Right lung (tissue), 5 donors: Measurements from ENCODE around the gene PAK6. TPM values are rescaled to one million over a fixed set of nuclear protein-coding genes. Genes with fewer than 3 reads are reported as not detected.

Experiments
- DNase-seq, 2 donors: peaks; one replicate each; pipeline ENCODE4 v3.0.0-alpha.2; 2013
- polyA plus RNA-seq, 5 donors: library from polyadenylated mRNA; unstranded; fragments of 120-200 nt; gene quantifications; one replicate each; pipeline versions ENCODE4 v1.2.1 to v1.2.3, GENCODE V29; 2013; ENCODE audit warnings: inconsistent platforms in 1 of 5, low replicate concordance in 1 of 5; ENCODE audit not compliant: insufficient read length in 5 of 5, insufficient read depth in 1 of 5

PAK6 gene
- polyA plus RNA-seq, 5 donors, result 4.8 to 8.8 (median 6.0) TPM

DNA sequence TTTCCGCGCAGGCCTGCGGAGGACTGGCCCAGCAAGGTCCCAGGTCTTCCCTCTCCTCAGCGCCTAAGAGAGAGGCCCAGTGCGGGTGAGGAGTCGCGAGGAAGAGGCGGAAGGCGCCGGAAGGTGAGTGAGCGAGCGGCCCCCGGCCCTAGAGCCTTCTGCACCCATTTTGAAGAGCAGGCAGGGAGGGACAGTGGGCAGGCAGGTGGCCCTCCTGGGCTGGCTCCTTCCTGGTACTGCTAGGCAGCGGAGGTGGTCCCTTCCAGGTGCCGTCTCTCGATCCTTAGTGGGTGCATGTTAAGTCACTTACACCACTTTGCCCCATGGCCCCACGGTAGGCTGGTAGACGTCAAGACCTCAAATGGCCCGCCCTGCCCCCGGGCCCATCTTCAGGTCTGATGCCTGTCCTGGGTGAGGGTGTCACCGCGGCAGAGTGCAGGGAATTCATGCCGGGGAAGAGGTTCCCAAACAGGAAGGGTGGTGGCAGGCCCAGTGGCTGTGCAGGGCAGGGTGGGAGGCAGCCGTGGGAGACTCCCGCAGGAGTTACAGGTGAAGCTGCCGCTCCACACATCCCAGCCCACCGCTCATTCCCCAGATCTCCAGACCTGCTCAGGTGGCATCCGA, 14.4 kb downstream of the PAK6 start:
- DNase-seq, result no peak

- DNase-seq, result no peak
Observed at GRCh38 chr15:40254452-40254851, 15.6 kb downstream of the PAK6 start.

DNA sequence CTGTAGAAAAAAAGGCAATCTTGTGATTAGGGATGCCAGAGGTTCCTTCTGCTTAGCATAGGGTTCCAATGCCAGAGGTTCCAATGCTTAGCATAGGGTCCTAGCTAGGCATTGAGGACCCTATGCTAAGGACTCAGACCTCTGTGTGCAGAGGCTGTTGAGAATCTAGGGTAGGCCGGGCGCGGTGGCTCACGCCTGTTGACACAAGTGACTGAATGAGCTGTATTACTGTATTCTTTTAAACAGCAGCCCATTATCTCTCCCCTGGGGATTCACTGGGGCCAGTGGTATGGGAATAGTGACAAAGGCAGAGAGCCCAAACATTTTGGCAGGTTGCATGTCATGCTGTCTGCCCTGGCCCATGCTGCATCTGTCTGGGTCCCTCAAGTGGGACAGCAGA, 16.2 kb downstream of the PAK6 start:
- DNase-seq, result no peak

- DNase-seq, result no peak
Observed at GRCh38 chr15:40256638-40257235, 17.9 kb downstream of the PAK6 start.

DNA sequence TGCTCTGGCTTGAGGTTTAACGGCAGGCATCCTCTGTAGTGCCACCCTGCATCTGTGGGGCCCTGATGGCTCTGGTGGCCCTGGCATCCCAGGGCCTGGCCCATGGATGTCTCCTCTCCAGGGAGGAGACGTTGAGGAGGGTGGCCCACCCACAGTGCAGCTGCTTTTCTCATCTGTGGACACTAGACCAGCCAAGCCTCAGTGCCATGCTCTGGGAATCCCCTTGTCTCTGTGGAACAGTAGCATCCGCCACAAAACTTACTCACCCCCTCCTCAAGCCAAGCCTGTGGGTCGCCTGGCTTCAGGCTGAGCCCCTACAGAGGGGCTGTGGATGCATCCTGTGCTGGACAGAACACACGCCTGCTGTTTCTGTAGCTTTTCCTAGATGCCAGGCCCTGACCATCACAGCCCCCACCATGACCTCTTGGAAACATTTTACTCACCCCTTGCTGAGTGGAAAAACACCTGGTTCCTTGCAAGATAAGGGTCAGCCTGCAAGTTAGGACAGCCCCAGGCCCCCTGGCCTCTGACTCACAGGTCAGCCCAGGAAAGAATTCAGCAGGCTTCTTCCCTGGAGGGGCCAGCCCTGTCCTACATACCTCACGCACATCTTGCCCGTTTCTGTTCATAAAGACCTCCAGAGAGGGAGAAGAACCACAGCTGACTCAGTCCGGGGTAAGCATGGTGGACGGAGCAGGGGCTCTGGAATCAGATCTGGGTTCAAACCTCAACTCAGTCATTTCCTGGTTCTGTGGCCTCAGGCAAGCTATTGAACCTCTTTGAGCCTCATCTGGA, 19.0 kb downstream of the PAK6 start:
- DNase-seq, result no peak

DNA sequence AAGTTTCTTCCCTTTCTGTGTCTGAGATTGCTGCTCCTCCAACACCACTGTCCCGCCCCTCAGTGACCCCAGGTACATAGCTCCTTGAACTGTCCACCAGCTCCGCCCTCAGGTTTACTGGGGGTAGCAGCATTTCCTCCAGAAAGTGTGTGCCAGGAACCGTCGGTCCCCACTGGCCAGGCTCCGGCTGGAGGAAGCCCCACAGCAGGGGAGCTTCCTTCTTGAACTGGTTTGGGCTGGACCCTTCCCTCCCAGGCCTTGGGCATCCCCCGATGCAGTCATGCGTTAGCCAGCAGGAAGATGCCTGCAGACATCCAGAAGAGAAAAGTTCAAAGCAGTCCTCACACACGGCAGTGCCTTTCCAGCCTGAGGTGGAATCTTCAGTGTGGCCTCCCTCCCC, 19.7 kb downstream of the PAK6 start:
- DNase-seq, result no peak

GRCh38 chr15:40259021-40259420, 20.2 kb downstream of the PAK6 start:
- no peak for DNase-seq

DNA sequence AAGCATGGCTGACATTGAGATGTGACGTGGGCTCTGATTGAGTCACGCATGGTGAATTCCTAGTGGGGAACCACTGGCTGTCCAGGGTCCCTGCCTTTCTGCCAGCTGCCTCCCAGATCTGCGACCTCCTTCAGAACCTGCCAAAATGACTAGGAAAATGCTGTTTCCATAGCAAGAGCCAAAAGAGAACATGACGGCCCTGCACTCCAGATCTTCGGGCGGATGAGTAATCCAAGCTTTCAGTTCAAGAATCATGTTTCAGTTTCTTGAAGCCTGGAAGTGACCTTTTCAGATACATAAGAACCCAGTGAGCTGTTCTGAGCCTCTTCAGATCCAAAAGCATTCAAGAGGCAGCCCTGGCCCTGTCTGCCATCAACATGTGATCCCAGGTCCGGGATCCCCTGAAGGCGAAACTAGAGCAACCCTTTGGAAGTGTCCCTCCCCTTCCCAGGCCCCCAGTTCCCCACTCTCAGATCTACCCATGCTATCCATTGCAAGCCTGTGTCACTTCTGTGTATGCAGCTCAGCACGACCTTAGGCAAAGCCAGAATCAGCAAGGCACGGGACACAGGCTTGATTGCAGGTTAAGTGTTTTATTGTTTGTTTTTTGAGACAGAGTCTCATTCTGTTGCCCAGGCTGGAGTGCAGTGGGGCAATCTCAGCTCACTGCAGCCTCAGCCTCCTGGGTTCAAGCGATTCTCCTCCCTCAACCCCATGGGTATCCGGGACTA, 24.3 kb downstream of the PAK6 start:
- DNase-seq, result no peak

- DNase-seq, result no peak
Observed at GRCh38 chr15:40264321-40265153, 25.7 kb downstream of the PAK6 start.

GRCh38 chr15:40265355-40265754, 26.5 kb downstream of the PAK6 start:
- DNase-seq, result no peak

- no peak for DNase-seq
Observed at GRCh38 chr15:40265875-40266274, 27.0 kb downstream of the PAK6 start.

DNA sequence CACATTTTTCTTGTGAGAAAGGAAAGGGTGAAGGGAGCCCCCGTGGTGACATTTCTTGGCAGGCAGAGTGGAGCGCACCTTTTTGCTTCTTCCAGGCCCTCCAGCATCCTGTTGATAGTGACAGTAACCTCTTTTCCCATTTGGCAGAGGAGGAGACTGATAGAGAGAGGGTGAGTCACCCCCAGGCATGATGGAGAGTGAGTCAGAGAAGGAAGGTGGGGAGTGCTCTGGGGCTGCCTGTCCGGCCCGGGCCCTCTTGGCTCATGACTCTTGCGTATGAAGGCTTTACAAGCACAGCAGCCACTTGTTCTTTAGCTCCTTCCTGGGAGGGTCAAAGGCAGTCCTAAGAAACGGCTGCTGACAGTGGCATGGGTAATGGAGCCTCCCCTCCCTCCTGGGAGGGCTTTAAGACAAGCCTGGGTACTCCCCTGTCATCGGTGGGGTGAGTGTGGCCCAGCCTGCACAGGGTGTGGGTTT, 28.0 kb downstream of the PAK6 start:
- no peak for DNase-seq

GRCh38 chr15:40267670-40268069, 28.8 kb downstream of the PAK6 start:
- no peak for DNase-seq

DNA sequence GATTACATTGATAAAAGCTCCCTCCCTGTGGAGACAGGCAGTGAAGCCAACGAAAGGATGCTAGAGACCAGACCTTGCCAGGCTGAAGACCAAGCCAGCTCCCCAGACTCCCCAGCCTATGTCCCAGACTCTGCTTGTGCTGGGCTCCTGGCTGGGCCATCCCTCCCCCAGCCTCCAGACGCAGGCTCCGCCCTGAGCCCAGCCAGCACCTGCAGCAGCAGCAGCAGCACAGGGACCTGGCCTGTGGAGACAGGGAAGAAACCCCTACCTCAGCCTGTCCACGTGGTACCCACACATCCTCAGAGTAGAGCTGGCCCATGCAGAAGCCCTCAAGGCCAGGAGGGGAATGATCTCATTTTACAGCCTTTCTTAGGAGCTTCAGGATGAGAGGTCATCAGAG, 30.7 kb downstream of the PAK6 start:
- DNase-seq, result no peak

GRCh38 chr15:40270246-40270995, 31.6 kb downstream of the PAK6 start:
- no peak for DNase-seq

DNA sequence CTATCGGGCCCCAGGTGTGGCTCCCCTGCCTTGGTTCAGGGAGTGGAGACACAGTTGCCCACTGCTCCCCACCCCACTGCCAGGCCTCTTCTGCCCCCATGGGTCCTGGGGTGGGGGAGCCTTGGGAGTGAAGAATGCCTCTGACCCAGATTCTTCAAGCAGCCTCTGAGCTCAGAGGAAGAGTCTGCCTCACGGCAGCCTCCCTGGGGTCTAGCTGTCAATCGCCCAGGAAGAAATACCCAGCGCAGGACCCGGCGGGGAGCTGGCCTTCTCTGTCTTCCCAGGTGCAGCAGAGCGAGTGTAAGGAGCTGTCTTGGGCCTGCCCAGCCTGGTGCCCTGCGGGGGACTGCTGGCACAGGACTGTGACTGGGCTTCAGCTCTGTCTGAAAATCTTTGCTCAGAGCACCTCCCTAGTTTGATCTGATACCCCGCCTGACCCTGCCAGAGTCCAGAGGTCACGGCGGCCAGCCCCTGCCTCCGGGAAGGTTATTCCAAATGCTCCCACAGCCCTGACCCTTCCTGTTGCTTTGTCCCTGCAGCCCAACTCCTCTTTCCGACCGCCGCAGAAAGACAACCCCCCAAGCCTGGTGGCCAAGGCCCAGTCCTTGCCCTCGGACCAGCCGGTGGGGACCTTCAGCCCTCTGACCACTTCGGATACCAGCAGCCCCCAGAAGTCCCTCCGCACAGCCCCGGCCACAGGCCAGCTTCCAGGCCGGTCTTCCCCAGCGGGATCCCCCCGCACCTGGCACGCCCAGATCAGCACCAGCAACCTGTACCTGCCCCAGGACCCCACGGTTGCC, 33.0 kb downstream of the PAK6 start:
- DNase-seq, result no peak

DNA sequence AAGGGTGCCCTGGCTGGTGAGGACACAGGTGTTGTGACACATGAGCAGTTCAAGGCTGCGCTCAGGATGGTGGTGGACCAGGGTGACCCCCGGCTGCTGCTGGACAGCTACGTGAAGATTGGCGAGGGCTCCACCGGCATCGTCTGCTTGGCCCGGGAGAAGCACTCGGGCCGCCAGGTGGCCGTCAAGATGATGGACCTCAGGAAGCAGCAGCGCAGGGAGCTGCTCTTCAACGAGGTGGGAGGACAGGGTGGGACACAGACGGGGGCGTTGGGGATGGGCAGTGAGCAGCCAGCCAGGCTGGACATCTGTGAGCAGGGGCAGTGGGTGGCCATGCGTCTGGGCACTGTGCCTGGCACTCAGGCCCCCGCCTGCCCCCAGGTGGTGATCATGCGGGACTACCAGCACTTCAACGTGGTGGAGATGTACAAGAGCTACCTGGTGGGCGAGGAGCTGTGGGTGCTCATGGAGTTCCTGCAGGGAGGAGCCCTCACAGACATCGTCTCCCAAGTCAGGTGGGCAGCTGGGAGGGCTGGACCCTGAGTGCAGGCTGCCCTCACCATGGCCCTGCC, 33.7 kb downstream of the PAK6 start:
- no peak for DNase-seq

DNA sequence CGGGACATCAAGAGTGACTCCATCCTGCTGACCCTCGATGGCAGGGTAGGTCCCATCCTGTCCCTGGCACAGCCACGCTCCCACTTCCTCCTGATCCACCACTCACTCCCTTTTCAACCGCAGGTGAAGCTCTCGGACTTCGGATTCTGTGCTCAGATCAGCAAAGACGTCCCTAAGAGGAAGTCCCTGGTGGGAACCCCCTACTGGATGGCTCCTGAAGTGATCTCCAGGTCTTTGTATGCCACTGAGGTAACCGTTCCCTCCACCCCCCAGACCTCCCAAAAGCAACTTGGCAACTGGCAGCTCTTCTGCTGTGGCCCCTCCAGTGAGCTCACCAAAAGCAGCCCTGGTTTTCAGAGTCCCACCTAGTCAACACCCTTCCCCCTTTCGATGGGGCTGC, 34.6 kb downstream of the PAK6 start:
- DNase-seq, result no peak
